Left ventricle myocardium inferior (tissue), 1 donor: ENCODE data around the gene GOLGA1. TPM values are rescaled to one million over a fixed set of nuclear protein-coding genes. Genes with fewer than 3 reads are reported as not detected.
"Not testable (repeated sequence)": the region's sequence is repeated elsewhere in the genome, so short reads cannot be mapped to it uniquely, and the experiment has no call there.

Experiments
- DNase-seq: peaks from one replicate; pipeline ENCODE4 v3.0.0-alpha.2; 2020
- H3K27ac ChIP-seq: fragments of 200-600 bp; replicated peaks from 2 replicates; pipeline ENCODE4 v1.8.0; 2021
- H3K27me3 ChIP-seq: fragments of 200-600 bp; 2 replicates; pipeline ENCODE4 v1.8.0; 2021; ENCODE audit warnings: low read depth
- H3K36me3 ChIP-seq: fragments of 200-600 bp; 2 replicates; pipeline ENCODE4 v1.8.0; 2021
- H3K4me1 ChIP-seq: fragments of 200-600 bp; 2 replicates; pipeline ENCODE4 v1.8.0; 2021
- H3K4me3 ChIP-seq: fragments of 200-600 bp; 2 replicates; pipeline ENCODE4 v1.8.0; 2021; ENCODE audit warnings: mild to moderate bottlenecking, moderate library complexity
- H3K9me3 ChIP-seq: fragments of 200-600 bp; replicated peaks from 2 replicates; pipeline ENCODE4 v1.8.0; 2021
- CTCF ChIP-seq: fragments of 200-600 bp; IDR thresholded peaks from 2 replicates; pipeline ENCODE4 v1.8.0; 2021; ENCODE audit warnings: antibody characterized with exemption, mild to moderate bottlenecking, borderline replicate concordance
- intact Hi-C: fragments of 100-400 bp; cut with micrococcal nuclease; formaldehyde crosslinking; loops from one replicate; pipeline ENCODE4 v1.11.0; 2022
- total RNA-seq: library from RNA; stranded (reverse); fragmentation: NEBNext Ultra II Directional; extraction: Animal tissue kit (Norgen Biotek cat#: 25700); gene quantifications from one replicate; pipeline ENCODE4 v1.2.1, GENCODE V29; 2021
- donor health status: DM: no; HTN: yes; CAD: no; lungs with severe emphysema.

Gene GOLGA1
- total RNA-seq, 1 donor from 2014 or later: 17.9 TPM

DNA sequence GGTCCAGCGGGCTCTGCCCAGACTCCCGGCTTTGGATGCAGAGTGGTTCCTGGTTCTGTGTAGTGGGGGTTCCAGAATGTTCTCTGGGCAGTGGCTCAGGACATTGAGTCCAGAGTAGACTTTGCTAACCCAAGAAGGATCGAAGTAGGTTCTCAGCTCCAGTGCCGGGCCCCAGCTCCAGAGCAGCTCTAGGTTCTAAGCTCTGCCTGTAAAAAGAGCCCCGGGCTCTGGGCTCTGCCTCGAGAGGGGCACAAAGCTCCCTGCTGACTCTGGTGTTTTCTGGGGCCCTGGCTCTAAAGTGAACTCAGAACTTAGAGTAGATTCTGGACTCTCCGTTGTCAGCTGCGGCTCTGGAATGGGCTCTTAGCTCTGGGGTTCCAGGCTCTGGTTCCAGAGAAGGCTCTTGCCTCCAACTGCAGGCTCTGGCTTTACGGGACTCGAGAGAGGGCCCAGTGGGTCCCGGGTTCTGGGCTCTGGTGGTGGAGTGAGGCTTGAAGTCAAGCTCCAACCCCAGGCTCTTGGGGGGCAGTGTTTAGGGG is 87.2 kb downstream of the GOLGA1 start:
- H3K27me3 ChIP-seq: no peaks in the 10 kb centered on the region
- no peak for TF ChIP-seq CTCF
- peak overlapping the region; percentile 95 for H3K27ac ChIP-seq
- peaks cover 44% of the 10 kb centered on the region for H3K4me1 ChIP-seq
- H3K9me3 ChIP-seq: no peaks in the 10 kb centered on the region
- H3K36me3 ChIP-seq: peaks cover 18% of the 10 kb centered on the region
- intact Hi-C loops: loop anchor here (2.0 kb wide), 1 partner anchor 79 kb away; no protein-coding TSS in a partner anchor
- peak overlapping the region; percentile 67 for H3K4me3 ChIP-seq
- no peak for DNase-seq

DNA sequence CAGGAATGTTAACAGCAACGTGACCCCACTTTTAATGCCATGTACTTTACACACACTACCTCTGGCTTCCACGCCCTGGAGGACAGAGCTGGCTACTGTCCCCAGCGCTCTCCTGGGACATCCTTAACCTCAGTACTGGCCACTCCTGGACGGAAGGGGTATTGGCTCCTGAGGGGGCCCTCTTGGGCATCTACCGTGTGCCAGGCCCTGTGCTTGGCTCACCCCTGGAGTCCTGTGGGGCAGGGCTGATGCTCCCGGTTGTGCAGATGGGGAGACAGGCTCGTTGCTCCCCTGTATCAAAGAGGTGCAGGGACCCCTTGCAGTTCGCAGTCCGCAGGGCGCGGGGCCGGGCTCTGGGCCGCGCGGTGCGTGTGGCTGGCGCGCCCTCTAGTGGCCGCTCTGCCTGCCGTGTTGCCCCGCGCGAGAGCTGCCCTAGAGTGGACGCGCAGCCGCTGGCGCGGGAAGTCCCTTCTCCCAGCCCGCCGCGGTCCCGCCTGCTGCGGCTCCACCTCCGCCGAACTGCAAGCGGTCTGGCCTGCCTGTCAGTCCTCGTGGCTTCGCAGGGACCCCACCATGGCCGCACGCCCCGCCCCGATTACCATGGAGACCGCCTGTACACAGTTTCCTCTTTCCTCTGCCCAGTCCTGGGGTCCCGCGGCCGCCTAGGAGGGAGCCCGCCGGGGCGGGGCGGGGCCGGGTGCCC is 87.9 kb downstream of the GOLGA1 start, which contains the start of gene WDR38:
Gene WDR38, plus strand, starts transcription at position 632 of the 703 bp plus-strand sequence. CDS start 72 bp downstream, outside the sequence.
- peak within 1 kb of the TSS; percentile 67 for H3K4me3 ChIP-seq
- peak; percentile 82 for DNase-seq
- H3K4me1 ChIP-seq: peaks cover 40% of the 10 kb centered on the region
- peak within 1 kb of the TSS; percentile 95 for H3K27ac ChIP-seq
- no peaks in the 10 kb centered on the region for H3K9me3 ChIP-seq
- intact Hi-C loops: loop anchor here (2.0 kb wide), 1 partner anchor 78 kb away; no protein-coding TSS in a partner anchor
- peaks cover 11% of the 10 kb centered on the region for H3K36me3 ChIP-seq
- TF ChIP-seq CTCF: peak; percentile 97
- no peaks in the 10 kb centered on the region for H3K27me3 ChIP-seq

- no peak for TF ChIP-seq CTCF
- Histone ChIP-seq H3K36me3 (peaks cover 4% of the 10 kb centered on the region), H3K9me3 (no peaks in the 10 kb centered on the region), H3K27me3 (no peaks in the 10 kb centered on the region), H3K27ac (peak overlapping the region; percentile 95), H3K4me1 (peaks cover 40% of the 10 kb centered on the region), H3K4me3 (peak overlapping the region; percentile 67)
- intact Hi-C loops: loop anchor here (2.0 kb wide), 1 partner anchor 77 kb away; no protein-coding TSS in a partner anchor
- peak; percentile 66 for DNase-seq
Measured at GRCh38 chr9:124852121-124852828, 88.6 kb downstream of the GOLGA1 start.

- H3K4me3 ChIP-seq: no peak overlapping the region
- H3K27me3 ChIP-seq: no peaks in the 10 kb centered on the region
- intact Hi-C loops: no loop called here
- peak overlapping the region; percentile 95 for H3K27ac ChIP-seq
- H3K4me1 ChIP-seq: peaks cover 40% of the 10 kb centered on the region
- no peak for DNase-seq
- no peaks in the 10 kb centered on the region for H3K9me3 ChIP-seq
- TF ChIP-seq CTCF: no peak
- H3K36me3 ChIP-seq: no peaks in the 10 kb centered on the region
Measured at GRCh38 chr9:124849801-124850200, 91.1 kb downstream of the GOLGA1 start.

DNA sequence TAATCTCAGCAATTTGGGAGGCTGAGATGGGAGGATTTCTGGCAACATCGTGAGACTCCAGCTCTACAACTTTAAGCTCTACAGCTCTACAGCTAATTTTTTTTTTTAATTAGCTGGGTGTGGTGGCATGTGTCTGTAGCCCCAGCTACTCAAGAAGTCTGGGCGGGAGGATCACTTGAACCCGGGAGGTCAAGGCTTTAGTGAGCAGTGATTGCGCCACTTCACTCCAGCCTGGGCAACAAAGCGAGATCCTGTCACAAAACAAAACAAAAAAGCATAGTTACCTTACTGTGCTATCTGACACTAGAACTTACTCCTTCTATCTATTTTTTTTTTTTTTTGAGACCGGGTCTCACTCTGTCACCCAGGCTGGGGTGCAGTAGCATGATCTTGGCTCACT is 93.9 kb downstream of the GOLGA1 start:
- Histone ChIP-seq H3K27me3 (no peaks in the 10 kb centered on the region), H3K4me1 (peaks cover 25% of the 10 kb centered on the region), H3K36me3 (no peaks in the 10 kb centered on the region), H3K27ac (no peak overlapping the region), H3K9me3 (no peaks in the 10 kb centered on the region), H3K4me3 (no peak overlapping the region)
- DNase-seq: no peak
- intact Hi-C loops: no loop called here
- TF ChIP-seq CTCF: no peak

DNA sequence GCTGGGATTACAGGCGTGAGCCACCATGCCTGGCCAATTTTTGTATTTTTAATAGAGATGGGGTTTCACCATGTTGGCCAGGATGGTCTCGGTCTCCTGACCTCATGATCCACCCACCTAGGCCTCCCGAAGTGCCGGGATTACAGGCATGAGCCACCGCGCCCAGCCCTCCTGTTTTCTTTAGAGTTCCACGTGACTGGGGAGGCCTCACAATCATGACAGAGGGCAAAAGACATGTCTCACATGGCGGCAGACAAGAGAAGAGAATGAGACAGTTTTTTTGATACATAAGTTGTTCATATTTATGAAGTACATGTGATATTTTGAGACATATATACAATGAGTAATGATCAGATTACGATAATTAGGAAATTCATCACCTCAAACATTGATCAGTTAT is 94.4 kb downstream of the GOLGA1 start:
- H3K27me3 ChIP-seq, H3K4me3 ChIP-seq, H3K9me3 ChIP-seq, H3K36me3 ChIP-seq, intact Hi-C loops, H3K27ac ChIP-seq, DNase-seq: not testable (repeated sequence)
- H3K4me1 ChIP-seq: peaks cover 25% of the 10 kb centered on the region
